ENCODE results near the gene TTC7B. TPM values are rescaled to one million over a fixed set of nuclear protein-coding genes. Genes with fewer than 3 reads are reported as not detected.

TTC7B gene
- total RNA-seq, 4 donors from 2014 or later = 35.0 to 78.7 (median 36.8) TPM

- in situ Hi-C loops (cut with MboI; ENCODE audit: low sequenced_read_pairs in 4 of 4) = no loop called here
- Histone ChIP-seq H3K27ac (no peak overlapping the region), H3K9me3 (no peaks in the 10 kb centered on the region), H3K27me3 (no peaks in the 10 kb centered on the region), H3K4me3 (no peak overlapping the region), H3K36me3 (no peaks in the 10 kb centered on the region), H3K4me1 (no peaks in the 10 kb centered on the region)
- no peak for ATAC-seq
- no peak for TF ChIP-seq CTCF (IDR thresholded peaks at IDR 0.05 in 4 of 5, conservative IDR thresholded peaks at IDR 0.05 in 1 of 5)
- TF ChIP-seq POLR2A (IDR thresholded peaks at IDR 0.05) = no peak
- intact Hi-C loops (cut with DNase I; ENCODE audit: low total_unique reads) = no loop called here
- DNase-seq = no peak
Observed at GRCh38 chr14:90498198-90498597, 318.0 kb downstream of the TTC7B start.

GRCh38 chr14:90496379-90496778 is 319.9 kb downstream of the TTC7B start:
- in situ Hi-C loops (cut with MboI; ENCODE audit: low sequenced_read_pairs in 4 of 4) = no loop called here
- H3K27ac ChIP-seq = no peak overlapping the region
- TF ChIP-seq CTCF (IDR thresholded peaks at IDR 0.05 in 4 of 5, conservative IDR thresholded peaks at IDR 0.05 in 1 of 5) (no peak), POLR2A (IDR thresholded peaks at IDR 0.05) (no peak)
- no peak overlapping the region for H3K4me3 ChIP-seq
- H3K36me3 ChIP-seq = no peaks in the 10 kb centered on the region
- no peaks in the 10 kb centered on the region for H3K9me3 ChIP-seq
- ATAC-seq = no peak
- peaks cover 0 to 5% of the 10 kb centered on the region in 2 donors for H3K4me1 ChIP-seq
- intact Hi-C loops (cut with DNase I; ENCODE audit: low total_unique reads) = no loop called here
- DNase-seq = no peak
- no peaks in the 10 kb centered on the region for H3K27me3 ChIP-seq

- in situ Hi-C loops (cut with MboI; ENCODE audit: low sequenced_read_pairs in 4 of 4) = no loop called here
- no peaks in the 10 kb centered on the region for H3K27me3 ChIP-seq
- H3K4me3 ChIP-seq = no peak overlapping the region
- H3K9me3 ChIP-seq = no peaks in the 10 kb centered on the region
- no peak for TF ChIP-seq CTCF (IDR thresholded peaks at IDR 0.05 in 4 of 5, conservative IDR thresholded peaks at IDR 0.05 in 1 of 5)
- TF ChIP-seq POLR2A (IDR thresholded peaks at IDR 0.05) = no peak
- DNase-seq (no peak), ATAC-seq (no peak)
- H3K27ac ChIP-seq = no peak overlapping the region
- intact Hi-C loops (cut with DNase I; ENCODE audit: low total_unique reads) = no loop called here
- peaks cover 0 to 5% of the 10 kb centered on the region in 2 donors for H3K4me1 ChIP-seq
- H3K36me3 ChIP-seq = no peaks in the 10 kb centered on the region
Observed at GRCh38 chr14:90495357-90496276, 320.6 kb downstream of the TTC7B start.

GRCh38 chr14:90491911-90492531 is 324.2 kb downstream of the TTC7B start:
- ATAC-seq (no peak), DNase-seq (no peak)
- H3K36me3 ChIP-seq = no peaks in the 10 kb centered on the region
- no peaks in the 10 kb centered on the region for H3K27me3 ChIP-seq
- no peak for TF ChIP-seq CTCF (IDR thresholded peaks at IDR 0.05 in 4 of 5, conservative IDR thresholded peaks at IDR 0.05 in 1 of 5)
- no peak for TF ChIP-seq POLR2A (IDR thresholded peaks at IDR 0.05)
- no peak overlapping the region for H3K27ac ChIP-seq
- H3K4me3 ChIP-seq = no peak overlapping the region
- in situ Hi-C loops (cut with MboI; ENCODE audit: low sequenced_read_pairs in 4 of 4) (no loop called here), intact Hi-C loops (cut with DNase I; ENCODE audit: low total_unique reads) (no loop called here)
- H3K4me1 ChIP-seq = peaks cover 0 to 5% of the 10 kb centered on the region in 2 donors
- no peaks in the 10 kb centered on the region for H3K9me3 ChIP-seq

All from gastrocnemius medialis (tissue), 4 donors.